ENCODE data around the gene TCEAL9. TPM values are rescaled to one million over a fixed set of nuclear protein-coding genes. Genes with fewer than 3 reads are reported as not detected.

Gene TCEAL9
- total and polyA plus RNA-seq, 4 donors = 7.7 to 22.8 (median 13.3) TPM

- no peak for TF ChIP-seq SP1 (IDR thresholded peaks at IDR 0.05)
- no peak for TF ChIP-seq TAF1 (conservative IDR thresholded peaks at IDR 0.05)
- no peak for TF ChIP-seq RAD21 (IDR thresholded peaks at IDR 0.05)
- no peak for TF ChIP-seq GABPA (IDR thresholded peaks at IDR 0.05 in 1 of 2, conservative IDR thresholded peaks at IDR 0.05 in 1 of 2)
- no peak for TF ChIP-seq YY1 (IDR thresholded peaks at IDR 0.05)
- no peak for TF ChIP-seq RXRA (IDR thresholded peaks at IDR 0.05)
Observed at GRCh38 chrX:103405009-103405333, 48.7 kb downstream of the TCEAL9 start (continued).

- no peak overlapping the region for H3K4me3 ChIP-seq (ENCODE audit: low read depth in 1 of 3, low read length in 3 of 3)
- TF ChIP-seq SP1 (IDR thresholded peaks at IDR 0.05) = no peak
- no peak for TF ChIP-seq ATF3 (IDR thresholded peaks at IDR 0.05)
- TF ChIP-seq TAF1 (conservative IDR thresholded peaks at IDR 0.05) = no peak
- no peak for TF ChIP-seq JUND (IDR thresholded peaks at IDR 0.05)
- TF ChIP-seq RXRA (IDR thresholded peaks at IDR 0.05) = no peak
- no peak for TF ChIP-seq FOXA2 (IDR thresholded peaks at IDR 0.05)
- no peak for TF ChIP-seq CTCF (IDR thresholded peaks at IDR 0.05; ENCODE audit: low read depth, low read length, missing input control)
- no peak for TF ChIP-seq EGR1 (IDR thresholded peaks at IDR 0.05; ENCODE audit: low read depth in 2 of 2)
- no peak for TF ChIP-seq RAD21 (IDR thresholded peaks at IDR 0.05)
- TF ChIP-seq GABPA (IDR thresholded peaks at IDR 0.05 in 1 of 2, conservative IDR thresholded peaks at IDR 0.05 in 1 of 2) = no peak
- TF ChIP-seq HNF4A (conservative IDR thresholded peaks at IDR 0.05) = no peak
- TF ChIP-seq FOXA1 (IDR thresholded peaks at IDR 0.05) = no peak
- TF ChIP-seq HNF4G (IDR thresholded peaks at IDR 0.05) = no peak
- no peak for TF ChIP-seq REST (IDR thresholded peaks at IDR 0.05)
- no peak for TF ChIP-seq NR2F2 (IDR thresholded peaks at IDR 0.05)
- DNase-seq (ENCODE audit: low spot score) = no peak
- H3K9me3 ChIP-seq (ENCODE audit: control insufficient read depth in 4 of 4, low read length in 3 of 4) = no peaks in the 10 kb centered on the region
- peaks cover 0 to 6% (median 1%) of the 10 kb centered on the region in 4 donors for H3K4me1 ChIP-seq (ENCODE audit: control insufficient read depth in 4 of 4, insufficient read depth in 4 of 4, low read length in 3 of 4)
- peaks cover 0 to 2% (median 0%) of the 10 kb centered on the region in 4 donors for H3K27me3 ChIP-seq (ENCODE audit: control insufficient read depth in 4 of 4, insufficient read depth in 4 of 4, low read length in 3 of 4)
- H3K27ac ChIP-seq (ENCODE audit: low read depth in 1 of 2, low read length in 2 of 2) = no peak overlapping the region
- 97% methylated on average over 1 of the region's 1 CpG for WGBS
- no peak overlapping the region for H3K9ac ChIP-seq (ENCODE audit: low read depth in 1 of 2, low read length in 2 of 2)
- H3K36me3 ChIP-seq (ENCODE audit: control insufficient read depth in 4 of 4, insufficient read depth in 3 of 4, low read depth in 1 of 4, low read length in 3 of 4) = no peaks in the 10 kb centered on the region
Observed at GRCh38 chrX:103406256-103406655, 50.0 kb downstream of the TCEAL9 start.

GRCh38 chrX:103407776-103408175, 51.5 kb downstream of the TCEAL9 start:
- no peaks in the 10 kb centered on the region for H3K36me3 ChIP-seq (ENCODE audit: control insufficient read depth in 4 of 4, insufficient read depth in 3 of 4, low read depth in 1 of 4, low read length in 3 of 4)
- H3K9me3 ChIP-seq (ENCODE audit: control insufficient read depth in 4 of 4, low read length in 3 of 4) = no peaks in the 10 kb centered on the region
- H3K27me3 ChIP-seq (ENCODE audit: control insufficient read depth in 4 of 4, insufficient read depth in 4 of 4, low read length in 3 of 4) = peaks cover 0 to 2% (median 0%) of the 10 kb centered on the region in 4 donors
- WGBS = over 99% methylated on average over 2 of the region's 2 CpGs
- no peak overlapping the region for H3K27ac ChIP-seq (ENCODE audit: low read depth in 1 of 2, low read length in 2 of 2)
- no peak overlapping the region for H3K4me3 ChIP-seq (ENCODE audit: low read depth in 1 of 3, low read length in 3 of 3)
- H3K4me1 ChIP-seq (ENCODE audit: control insufficient read depth in 4 of 4, insufficient read depth in 4 of 4, low read length in 3 of 4) = peaks cover 0 to 6% (median 1%) of the 10 kb centered on the region in 4 donors
- DNase-seq (ENCODE audit: low spot score) = no peak
- H3K9ac ChIP-seq (ENCODE audit: low read depth in 1 of 2, low read length in 2 of 2) = no peak overlapping the region
- no peak for TF ChIP-seq GABPA (IDR thresholded peaks at IDR 0.05 in 1 of 2, conservative IDR thresholded peaks at IDR 0.05 in 1 of 2)
- no peak for TF ChIP-seq SP1 (IDR thresholded peaks at IDR 0.05)
- no peak for TF ChIP-seq NR2F2 (IDR thresholded peaks at IDR 0.05)
- TF ChIP-seq JUND (IDR thresholded peaks at IDR 0.05) = no peak
- no peak for TF ChIP-seq ZBTB33 (IDR thresholded peaks at IDR 0.05)
- TF ChIP-seq HNF4A (conservative IDR thresholded peaks at IDR 0.05) = no peak
- TF ChIP-seq TAF1 (conservative IDR thresholded peaks at IDR 0.05) = no peak
- TF ChIP-seq RAD21 (IDR thresholded peaks at IDR 0.05) = no peak
- TF ChIP-seq MAX (IDR thresholded peaks at IDR 0.05) = no peak
- no peak for TF ChIP-seq ATF3 (IDR thresholded peaks at IDR 0.05)
- TF ChIP-seq EGR1 (IDR thresholded peaks at IDR 0.05; ENCODE audit: low read depth in 2 of 2) = no peak
- TF ChIP-seq FOXA1 (IDR thresholded peaks at IDR 0.05) = no peak
- TF ChIP-seq FOXA2 (IDR thresholded peaks at IDR 0.05) = no peak
- no peak for TF ChIP-seq HNF4G (IDR thresholded peaks at IDR 0.05)
- TF ChIP-seq YY1 (IDR thresholded peaks at IDR 0.05) = no peak
- no peak for TF ChIP-seq CTCF (IDR thresholded peaks at IDR 0.05; ENCODE audit: low read depth, low read length, missing input control)
- TF ChIP-seq RXRA (IDR thresholded peaks at IDR 0.05) = no peak

All from liver (tissue), 9 donors.